ENCODE results near the gene BRINP1.

Gene BRINP1

GRCh38 chr9:119302988-119303698, 66.1 kb downstream of the BRINP1 start:
- Histone ChIP-seq H3F3A (ENCODE audit: insufficient read depth) (no peaks in the 10 kb centered on the region), H3K27me3 (ENCODE audit: low read length) (no peaks in the 10 kb centered on the region), H3K9me3 (ENCODE audit: insufficient read depth, low read length) (no peaks in the 10 kb centered on the region), H3K27ac (ENCODE audit: low read depth, low read length) (no peak overlapping the region), H2AFZ (ENCODE audit: low read depth, low read length, severe bottlenecking) (no peak overlapping the region), H3K9ac (ENCODE audit: low read length) (no peak overlapping the region), H3K79me2 (ENCODE audit: insufficient read depth, low read length) (no peaks in the 10 kb centered on the region), H3K4me2 (ENCODE audit: low read depth, low read length, poor library complexity, severe bottlenecking) (no peak overlapping the region), H3K4me3 (ENCODE audit: insufficient read depth, low read length, poor library complexity, severe bottlenecking) (no peak overlapping the region), H3K36me3 (ENCODE audit: low read length) (no peaks in the 10 kb centered on the region), H4K20me1 (ENCODE audit: low read depth, low read length) (no peaks in the 10 kb centered on the region), H3K9me2 (replicated peaks; ENCODE audit: insufficient read depth, low read length) (no peaks in the 10 kb centered on the region)
- TF ChIP-seq EZH2phosphoT487 (conservative IDR thresholded peaks at IDR 0.05; ENCODE audit: low read length): no peak
- no peak for TF ChIP-seq CTCF (IDR thresholded peaks at IDR 0.05; ENCODE audit: insufficient read depth, low read length, poor library complexity, severe bottlenecking)

DNA sequence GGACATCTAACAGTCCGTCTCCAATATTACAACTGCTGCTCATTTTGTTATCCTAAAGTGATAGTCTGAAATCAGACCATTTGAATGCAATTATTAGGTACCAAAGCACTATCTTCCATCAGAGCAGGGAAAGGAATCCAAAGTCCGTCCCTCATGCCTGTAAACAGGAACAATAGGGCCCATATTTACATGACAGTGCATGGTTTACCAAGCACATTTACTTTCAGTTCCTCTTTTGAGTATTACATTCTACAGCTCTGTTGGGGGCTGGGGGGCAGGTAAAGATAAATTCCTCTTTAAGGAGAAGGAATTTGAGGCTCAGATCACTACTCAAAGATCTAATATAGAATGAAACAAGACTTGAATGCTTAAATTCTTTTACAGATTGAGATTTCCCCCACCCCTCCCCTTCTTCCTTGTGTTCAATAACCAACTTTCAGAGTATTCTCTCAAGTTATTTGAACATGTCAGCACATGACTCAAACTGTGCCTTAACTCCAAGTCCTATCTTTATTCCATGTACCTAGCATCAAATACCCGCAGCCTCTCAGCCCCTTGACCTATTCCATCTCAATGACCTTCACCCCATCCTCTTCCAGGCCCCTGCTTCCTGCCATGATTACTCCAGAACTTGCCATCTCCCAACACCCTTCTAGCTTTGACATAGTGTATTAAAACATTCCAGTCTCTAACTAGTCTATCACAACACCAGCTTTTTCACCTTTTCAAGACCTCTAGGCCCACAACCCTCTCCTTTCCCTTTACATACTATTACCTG, 71.0 kb downstream of the BRINP1 start:
- no peak for TF ChIP-seq EZH2phosphoT487 (conservative IDR thresholded peaks at IDR 0.05; ENCODE audit: low read length)
- TF ChIP-seq CTCF (IDR thresholded peaks at IDR 0.05; ENCODE audit: insufficient read depth, low read length, poor library complexity, severe bottlenecking): no peak

DNA sequence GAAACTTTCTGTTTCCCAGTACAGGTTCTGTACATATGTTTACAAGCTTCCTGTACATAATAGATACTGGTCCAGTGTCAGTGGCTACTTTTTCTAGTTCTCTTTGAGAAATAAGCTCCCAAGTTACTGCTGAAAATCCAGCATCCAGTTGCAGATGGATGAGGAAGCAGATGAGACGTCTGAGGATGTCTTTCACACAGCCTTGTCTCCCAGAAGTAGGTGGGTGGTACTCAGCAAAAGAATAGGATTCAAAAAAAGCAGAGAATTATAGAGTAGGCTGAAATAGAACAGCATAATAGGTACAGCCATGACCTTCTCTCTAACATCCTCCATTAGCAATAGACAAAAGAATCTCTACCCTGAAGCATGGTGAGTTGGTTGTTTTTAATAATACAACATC, 77.7 kb downstream of the BRINP1 start:
- H3K4me2 ChIP-seq (ENCODE audit: low read depth, low read length, poor library complexity, severe bottlenecking): no peak overlapping the region

More for the DNA sequence above, 71.0 kb downstream of the BRINP1 start:
- Histone ChIP-seq H3K9me3 (ENCODE audit: insufficient read depth, low read length) (no peaks in the 10 kb centered on the region), H3K27me3 (ENCODE audit: low read length) (no peaks in the 10 kb centered on the region), H3K4me2 (ENCODE audit: low read depth, low read length, poor library complexity, severe bottlenecking) (no peak overlapping the region), H3K79me2 (ENCODE audit: insufficient read depth, low read length) (no peaks in the 10 kb centered on the region), H3K9ac (ENCODE audit: low read length) (no peak overlapping the region), H3K4me3 (ENCODE audit: insufficient read depth, low read length, poor library complexity, severe bottlenecking) (no peak overlapping the region), H3K27ac (ENCODE audit: low read depth, low read length) (no peak overlapping the region), H2AFZ (ENCODE audit: low read depth, low read length, severe bottlenecking) (no peak overlapping the region), H3K9me2 (replicated peaks; ENCODE audit: insufficient read depth, low read length) (no peaks in the 10 kb centered on the region), H3F3A (ENCODE audit: insufficient read depth) (no peaks in the 10 kb centered on the region), H4K20me1 (ENCODE audit: low read depth, low read length) (no peaks in the 10 kb centered on the region), H3K36me3 (ENCODE audit: low read length) (no peaks in the 10 kb centered on the region)

More for the DNA sequence above, 77.7 kb downstream of the BRINP1 start:
- TF ChIP-seq EZH2phosphoT487 (conservative IDR thresholded peaks at IDR 0.05; ENCODE audit: low read length) (no peak), CTCF (IDR thresholded peaks at IDR 0.05; ENCODE audit: insufficient read depth, low read length, poor library complexity, severe bottlenecking) (no peak)
- H3K36me3 ChIP-seq (ENCODE audit: low read length): no peaks in the 10 kb centered on the region
- no peaks in the 10 kb centered on the region for H3K9me2 ChIP-seq (replicated peaks; ENCODE audit: insufficient read depth, low read length)
- no peak overlapping the region for H3K4me3 ChIP-seq (ENCODE audit: insufficient read depth, low read length, poor library complexity, severe bottlenecking)
- no peak overlapping the region for H3K9ac ChIP-seq (ENCODE audit: low read length)
- H2AFZ ChIP-seq (ENCODE audit: low read depth, low read length, severe bottlenecking): no peak overlapping the region
- H4K20me1 ChIP-seq (ENCODE audit: low read depth, low read length): no peaks in the 10 kb centered on the region
- H3K27ac ChIP-seq (ENCODE audit: low read depth, low read length): no peak overlapping the region
- no peaks in the 10 kb centered on the region for H3K9me3 ChIP-seq (ENCODE audit: insufficient read depth, low read length)
- no peaks in the 10 kb centered on the region for H3K27me3 ChIP-seq (ENCODE audit: low read length)
- H3F3A ChIP-seq (ENCODE audit: insufficient read depth): no peaks in the 10 kb centered on the region
- no peaks in the 10 kb centered on the region for H3K79me2 ChIP-seq (ENCODE audit: insufficient read depth, low read length)
